ENCODE measurements around the gene NACC2.

NACC2 gene

GRCh38 chr9:135979547-135980166, 115.4 kb downstream of the NACC2 start:
- Histone ChIP-seq H3K27me3 (replicated peaks; ENCODE audit: insufficient read depth, low read length) (peaks cover 83% of the 10 kb centered on the region), H3K9me3 (replicated peaks; ENCODE audit: insufficient read depth, low read length) (no peaks in the 10 kb centered on the region), H3K36me3 (replicated peaks; ENCODE audit: insufficient read depth, low read length) (no peaks in the 10 kb centered on the region), H3F3A (ENCODE audit: insufficient read depth, low read length) (no peaks in the 10 kb centered on the region), H3K9me2 (replicated peaks; ENCODE audit: insufficient read depth, low read length) (no peaks in the 10 kb centered on the region), H3K4me3 (ENCODE audit: low read length) (no peak overlapping the region), H2AFZ (ENCODE audit: low read length) (no peak overlapping the region), H3K4me1 (ENCODE audit: low read length) (no peaks in the 10 kb centered on the region), H4K20me1 (ENCODE audit: insufficient read depth, low read length) (no peaks in the 10 kb centered on the region), H3K27ac (ENCODE audit: low read length) (no peak overlapping the region), H3K4me2 (ENCODE audit: low read depth, low read length) (no peak overlapping the region), H3K9ac (ENCODE audit: low read length) (no peak overlapping the region), H3K79me2 (ENCODE audit: low read length) (no peaks in the 10 kb centered on the region)
- DNase-seq, result no peak
- TF ChIP-seq EZH2 (optimal IDR thresholded peaks at IDR 0.05; ENCODE audit: low read depth, low read length) (no peak), CTCF (IDR thresholded peaks at IDR 0.05; ENCODE audit: low read length) (no peak)

- H3F3A ChIP-seq (ENCODE audit: insufficient read depth, low read length), result no peaks in the 10 kb centered on the region
- H3K4me1 ChIP-seq (ENCODE audit: low read length), result no peaks in the 10 kb centered on the region
- H3K27me3 ChIP-seq (replicated peaks; ENCODE audit: insufficient read depth, low read length), result peaks cover 83% of the 10 kb centered on the region
- no peaks in the 10 kb centered on the region for H3K36me3 ChIP-seq (replicated peaks; ENCODE audit: insufficient read depth, low read length)
- H3K79me2 ChIP-seq (ENCODE audit: low read length), result no peaks in the 10 kb centered on the region
- no peaks in the 10 kb centered on the region for H3K9me3 ChIP-seq (replicated peaks; ENCODE audit: insufficient read depth, low read length)
- no peak overlapping the region for H3K4me2 ChIP-seq (ENCODE audit: low read depth, low read length)
- TF ChIP-seq CTCF (IDR thresholded peaks at IDR 0.05; ENCODE audit: low read length), result no peak
- H2AFZ ChIP-seq (ENCODE audit: low read length), result no peak overlapping the region
- no peak overlapping the region for H3K4me3 ChIP-seq (ENCODE audit: low read length)
- H3K9me2 ChIP-seq (replicated peaks; ENCODE audit: insufficient read depth, low read length), result no peaks in the 10 kb centered on the region
- no peak overlapping the region for H3K9ac ChIP-seq (ENCODE audit: low read length)
- no peak overlapping the region for H3K27ac ChIP-seq (ENCODE audit: low read length)
- H4K20me1 ChIP-seq (ENCODE audit: insufficient read depth, low read length), result no peaks in the 10 kb centered on the region
- DNase-seq, result no peak
Measured at GRCh38 chr9:135978642-135979546, 116.2 kb downstream of the NACC2 start.

GRCh38 chr9:135976944-135977343, 118.1 kb downstream of the NACC2 start:
- no peaks in the 10 kb centered on the region for H3K36me3 ChIP-seq (replicated peaks; ENCODE audit: insufficient read depth, low read length)
- no peaks in the 10 kb centered on the region for H3K4me1 ChIP-seq (ENCODE audit: low read length)
- no peak for TF ChIP-seq EZH2phosphoT487 (IDR thresholded peaks at IDR 0.05; ENCODE audit: low read length)
- no peak for TF ChIP-seq EZH2 (optimal IDR thresholded peaks at IDR 0.05; ENCODE audit: low read depth, low read length)
- TF ChIP-seq CTCF (IDR thresholded peaks at IDR 0.05; ENCODE audit: low read length), result no peak
- no peaks in the 10 kb centered on the region for H3F3A ChIP-seq (ENCODE audit: insufficient read depth, low read length)
- no peak for DNase-seq
- H3K27ac ChIP-seq (ENCODE audit: low read length), result no peak overlapping the region
- H3K9ac ChIP-seq (ENCODE audit: low read length), result no peak overlapping the region
- no peaks in the 10 kb centered on the region for H3K9me3 ChIP-seq (replicated peaks; ENCODE audit: insufficient read depth, low read length)
- no peak overlapping the region for H3K4me2 ChIP-seq (ENCODE audit: low read depth, low read length)
- H3K79me2 ChIP-seq (ENCODE audit: low read length), result no peaks in the 10 kb centered on the region
- H3K27me3 ChIP-seq (replicated peaks; ENCODE audit: insufficient read depth, low read length), result peaks cover 75% of the 10 kb centered on the region
- no peaks in the 10 kb centered on the region for H3K9me2 ChIP-seq (replicated peaks; ENCODE audit: insufficient read depth, low read length)
- no peak overlapping the region for H3K4me3 ChIP-seq (ENCODE audit: low read length)
- no peaks in the 10 kb centered on the region for H4K20me1 ChIP-seq (ENCODE audit: insufficient read depth, low read length)
- H2AFZ ChIP-seq (ENCODE audit: low read length), result no peak overlapping the region

Measured in MM.1S (cell line).